Ovary (tissue), 3 donors: ENCODE data around the gene OVCA2.

Experiments
- EP300 ChIP-seq: sonication (generic); formaldehyde crosslinking; IDR thresholded peaks from one replicate; pipeline ENCODE4 v1.6.1; 2017; ENCODE audit warnings: antibody characterized with exemption
- POLR2A ChIP-seq: fragments of 450-650 bp; IDR thresholded peaks from one replicate; pipeline ENCODE4 v1.6.1; 2017; ENCODE audit warnings: antibody characterized with exemption, mild to moderate bottlenecking, moderate library complexity
- TF ChIP-seq, protein P1 (sequence below), 3 donors: fragments of 450-650 bp in 2 of 3; fragments of 200-600 bp in 1 of 3; IDR thresholded peaks; one replicate each; pipeline versions ENCODE4 v1.5.1 to v1.8.0; 2016 to 2022; ENCODE audit warnings: antibody characterized with exemption in 3 of 3, mild to moderate bottlenecking in 1 of 3
- donor health status: DM: no; HTN: no; CAD: no.

DNA sequence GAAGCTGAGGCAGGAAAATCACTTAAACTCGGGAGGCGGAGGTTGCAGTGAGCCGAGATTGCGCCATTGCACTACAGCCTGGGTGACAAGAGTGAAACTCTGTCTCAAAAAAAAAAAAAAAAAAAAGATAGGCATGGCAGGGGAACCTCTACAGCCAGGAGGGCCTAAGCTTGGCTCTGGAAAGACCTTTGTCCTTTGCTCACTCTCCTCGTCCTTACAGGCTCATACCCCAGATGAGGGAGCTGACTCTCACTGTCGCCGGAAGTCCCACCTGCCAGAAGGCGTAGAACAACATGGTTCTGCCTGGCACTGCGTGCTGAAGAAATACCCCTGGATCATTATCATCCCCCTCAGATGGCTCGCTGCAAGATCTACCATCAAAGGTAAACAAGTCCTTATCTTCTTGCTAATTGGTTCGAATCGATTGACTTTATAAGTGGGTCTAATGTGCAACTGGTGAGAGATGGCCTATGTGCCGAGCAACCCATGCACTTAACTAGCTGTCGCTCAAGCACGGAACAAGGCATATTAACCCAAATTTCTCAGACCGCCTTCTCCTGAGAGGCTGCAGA, 46.4 kb upstream of the OVCA2 start:
- TF ChIP-seq, protein P1, sequence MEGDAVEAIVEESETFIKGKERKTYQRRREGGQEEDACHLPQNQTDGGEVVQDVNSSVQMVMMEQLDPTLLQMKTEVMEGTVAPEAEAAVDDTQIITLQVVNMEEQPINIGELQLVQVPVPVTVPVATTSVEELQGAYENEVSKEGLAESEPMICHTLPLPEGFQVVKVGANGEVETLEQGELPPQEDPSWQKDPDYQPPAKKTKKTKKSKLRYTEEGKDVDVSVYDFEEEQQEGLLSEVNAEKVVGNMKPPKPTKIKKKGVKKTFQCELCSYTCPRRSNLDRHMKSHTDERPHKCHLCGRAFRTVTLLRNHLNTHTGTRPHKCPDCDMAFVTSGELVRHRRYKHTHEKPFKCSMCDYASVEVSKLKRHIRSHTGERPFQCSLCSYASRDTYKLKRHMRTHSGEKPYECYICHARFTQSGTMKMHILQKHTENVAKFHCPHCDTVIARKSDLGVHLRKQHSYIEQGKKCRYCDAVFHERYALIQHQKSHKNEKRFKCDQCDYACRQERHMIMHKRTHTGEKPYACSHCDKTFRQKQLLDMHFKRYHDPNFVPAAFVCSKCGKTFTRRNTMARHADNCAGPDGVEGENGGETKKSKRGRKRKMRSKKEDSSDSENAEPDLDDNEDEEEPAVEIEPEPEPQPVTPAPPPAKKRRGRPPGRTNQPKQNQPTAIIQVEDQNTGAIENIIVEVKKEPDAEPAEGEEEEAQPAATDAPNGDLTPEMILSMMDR (IDR thresholded peaks at IDR 0.05) = no peak
- TF ChIP-seq EP300 (no peak), POLR2A (no peak)
